HEK293 (cell line): ENCODE results near the gene ARHGAP1.

Experiments used
- CTCF ChIA-PET: fragments of 350-600 bp; formaldehyde crosslinking; extraction: SDS; loops from one replicate; lab custom pipeline; 2021; ENCODE audit warnings: antibody characterized with exemption; lab: Yijun Ruan, JAX
- POLR2A ChIA-PET: fragments of 300-600 bp; formaldehyde crosslinking; extraction: SDS; loops from one replicate; lab custom pipeline; 2020; ENCODE audit warnings: antibody characterized with exemption, inconsistent platforms; lab: Yijun Ruan, JAX
- H3K27ac ChIP-seq: fragments of 200-500 bp; sonication (Bioruptor generic); 2 replicates; pipeline ENCODE4 v1.5.1; 2014; ENCODE audit warnings: low read depth, low read length, control low read depth, inconsistent platforms; ENCODE audit errors: extremely low read depth
- H3K36me3 ChIP-seq, 2 experiments: fragments of 200-500 bp in 1 of 2; sonication (Bioruptor generic) in 1 of 2; 1 replicate in 1 of 2; 2 replicates in 1 of 2; pipeline ENCODE4 v1.5.1; 2014 to 2017; ENCODE audit warnings: inconsistent platforms in 2 of 2, low read length in 2 of 2; ENCODE audit not compliant: control insufficient read depth in 2 of 2, insufficient read depth in 1 of 2
- H3K4me1 ChIP-seq: fragments of 200-500 bp; sonication (Bioruptor generic); 2 replicates; pipeline ENCODE4 v1.5.1; 2014; ENCODE audit warnings: mild to moderate bottlenecking, low read length, inconsistent platforms; ENCODE audit not compliant: control insufficient read depth, insufficient read depth
- H3K4me3 ChIP-seq: 2 replicates; pipeline ENCODE4 v1.5.1; 2011; ENCODE audit warnings: low read depth, mild to moderate bottlenecking, control low read depth, low read length, moderate library complexity
- H3K9me3 ChIP-seq: fragments of 200-500 bp; sonication (Bioruptor generic); 2 replicates; pipeline ENCODE4 v1.5.1; 2014; ENCODE audit warnings: low read depth, low read length, inconsistent platforms; ENCODE audit not compliant: control insufficient read depth, insufficient read depth
- BCL11B ChIP-seq: fragments of 450-650 bp; formaldehyde crosslinking; IDR thresholded peaks from 2 replicates; pipeline ENCODE4 v1.5.1; 2016; ENCODE audit warnings: low read depth, missing biosample characterization, missing genetic modification characterization
- GLI4 ChIP-seq: fragments of 450-650 bp; formaldehyde crosslinking; IDR thresholded peaks from 2 replicates; pipeline ENCODE4 v1.5.1; 2016; ENCODE audit warnings: missing biosample characterization, missing genetic modification characterization
- MEIS1 ChIP-seq: sonication (generic); formaldehyde crosslinking; IDR thresholded peaks from 2 replicates; pipeline ENCODE4 v1.8.1; 2022; ENCODE audit warnings: missing genetic modification reagents, mild to moderate bottlenecking, borderline replicate concordance
- PBX3 ChIP-seq: sonication (generic); formaldehyde crosslinking; IDR thresholded peaks from 2 replicates; pipeline ENCODE4 v1.8.1; 2022; ENCODE audit warnings: mild to moderate bottlenecking, moderate library complexity, missing genetic modification reagents
- PRDM1 ChIP-seq: fragments of 450-650 bp; formaldehyde crosslinking; IDR thresholded peaks from 2 replicates; pipeline ENCODE4; 2016; ENCODE audit warnings: missing biosample characterization, missing genetic modification characterization
- SP7 ChIP-seq: fragments of 450-650 bp; formaldehyde crosslinking; IDR thresholded peaks from 2 replicates; pipeline ENCODE4 v1.5.1; 2016; ENCODE audit warnings: missing biosample characterization, missing genetic modification characterization
- ZBTB20 ChIP-seq: fragments of 450-650 bp; formaldehyde crosslinking; IDR thresholded peaks from 2 replicates; pipeline ENCODE4 v1.5.1; 2016; ENCODE audit warnings: missing biosample characterization, missing genetic modification characterization
- ZBTB49 ChIP-seq: fragments of 450-650 bp; formaldehyde crosslinking; IDR thresholded peaks from 2 replicates; pipeline ENCODE4 v1.5.1; 2016; ENCODE audit warnings: missing biosample characterization, missing genetic modification characterization, low read depth
- ZBTB8A ChIP-seq: fragments of 450-650 bp; formaldehyde crosslinking; IDR thresholded peaks from 2 replicates; pipeline ENCODE4 v1.5.1; 2016; ENCODE audit warnings: missing biosample characterization, missing genetic modification characterization
- ZFHX2 ChIP-seq: fragments of 450-650 bp; formaldehyde crosslinking; conservative IDR thresholded peaks from 2 replicates; pipeline ENCODE4 v1.5.1; 2016; ENCODE audit warnings: missing biosample characterization, missing genetic modification characterization
- ZNF132 ChIP-seq: fragments of 450-650 bp; formaldehyde crosslinking; IDR thresholded peaks from 2 replicates; pipeline ENCODE4 v1.5.1; 2017; ENCODE audit warnings: missing biosample characterization, missing genetic modification characterization, borderline replicate concordance
- ZNF140 ChIP-seq: fragments of 450-650 bp; formaldehyde crosslinking; IDR thresholded peaks from 2 replicates; pipeline ENCODE4 v1.5.1; 2016; ENCODE audit warnings: missing biosample characterization, missing genetic modification characterization
- ZNF157 ChIP-seq: fragments of 450-650 bp; formaldehyde crosslinking; IDR thresholded peaks from 2 replicates; pipeline ENCODE4 v1.5.1; 2016; ENCODE audit warnings: missing biosample characterization, missing genetic modification characterization
- ZNF214 ChIP-seq: fragments of 450-650 bp; formaldehyde crosslinking; IDR thresholded peaks from 2 replicates; pipeline ENCODE4 v1.5.1; 2017; ENCODE audit warnings: missing biosample characterization, mild to moderate bottlenecking, missing genetic modification characterization, borderline replicate concordance
- ZNF221 ChIP-seq: fragments of 450-650 bp; formaldehyde crosslinking; IDR thresholded peaks from 2 replicates; pipeline ENCODE4 v1.5.1; 2017; ENCODE audit warnings: missing biosample characterization, missing genetic modification characterization, borderline replicate concordance
- ZNF394 ChIP-seq: fragments of 450-650 bp; formaldehyde crosslinking; IDR thresholded peaks from 2 replicates; pipeline ENCODE4 v1.5.1; 2016; ENCODE audit warnings: missing biosample characterization, missing genetic modification characterization, mild to moderate bottlenecking, moderate library complexity, borderline replicate concordance
- ZNF513 ChIP-seq: fragments of 450-650 bp; IDR thresholded peaks from 2 replicates; pipeline ENCODE4 v1.5.1; 2018; ENCODE audit warnings: missing biosample characterization, missing genetic modification characterization
- ZNF521 ChIP-seq: fragments of 450-650 bp; formaldehyde crosslinking; IDR thresholded peaks from 2 replicates; pipeline ENCODE4 v1.5.1; 2017; ENCODE audit warnings: missing biosample characterization, mild to moderate bottlenecking, missing genetic modification characterization
- ZNF548 ChIP-seq: fragments of 450-650 bp; formaldehyde crosslinking; IDR thresholded peaks from 2 replicates; pipeline ENCODE4 v1.5.1; 2016; ENCODE audit warnings: missing biosample characterization, missing genetic modification characterization
- ZNF621 ChIP-seq: fragments of 450-650 bp; formaldehyde crosslinking; IDR thresholded peaks from 2 replicates; pipeline ENCODE4 v1.5.1; 2017; ENCODE audit warnings: missing biosample characterization, missing genetic modification characterization
- ZNF626 ChIP-seq: fragments of 450-650 bp; sonication (Bioruptor Pico); formaldehyde crosslinking; IDR thresholded peaks from 2 replicates; pipeline ENCODE4 v1.5.1; 2018; ENCODE audit warnings: missing biosample characterization, missing genetic modification characterization, inconsistent platforms
- ZNF629 ChIP-seq: fragments of 450-650 bp; formaldehyde crosslinking; IDR thresholded peaks from 2 replicates; pipeline ENCODE4 v1.5.1; 2017; ENCODE audit warnings: missing biosample characterization, missing genetic modification characterization
- ZNF660 ChIP-seq: fragments of 450-650 bp; IDR thresholded peaks from 2 replicates; pipeline ENCODE4 v1.5.1; 2018; ENCODE audit warnings: missing biosample characterization, mild to moderate bottlenecking, missing genetic modification characterization
- ZNF664 ChIP-seq: fragments of 450-650 bp; formaldehyde crosslinking; IDR thresholded peaks from 2 replicates; pipeline ENCODE4 v1.5.1; 2016; ENCODE audit warnings: missing biosample characterization, missing genetic modification characterization
- ZSCAN23 ChIP-seq: fragments of 450-650 bp; formaldehyde crosslinking; IDR thresholded peaks from 2 replicates; pipeline ENCODE4 v1.5.1; 2016; ENCODE audit warnings: missing biosample characterization, missing genetic modification characterization

Gene ARHGAP1

GRCh38 chr11:46659908-46660307 lies 40.5 kb downstream of the ARHGAP1 start:
- no peaks in the 10 kb centered on the region for H3K9me3 ChIP-seq
- H3K36me3 ChIP-seq = peaks cover 14 to 79% of the 10 kb centered on the region in 2 experiments
- no peak overlapping the region for H3K27ac ChIP-seq
- no peaks in the 10 kb centered on the region for H3K4me1 ChIP-seq
- H3K4me3 ChIP-seq = no peak overlapping the region
- ChIA-PET CTCF (interaction anchor here (0.8 kb wide), 1 partner anchor 10 kb away, joined by 4 read pairs; no protein-coding TSS in a partner anchor), POLR2A (no interaction called here)
- no peak for TF ChIP-seq ZSCAN23
- 0 out of 2 replicates have a peak, but pooled peaks have one; percentile 29 for TF ChIP-seq PRDM1

- TF ChIP-seq ZNF660 (tag by site-specific recombination) (no peak), SP7 (tag by site-specific recombination) (no peak), ZBTB20 (no peak), ZNF626 (no peak), ZNF394 (tag by site-specific recombination) (no peak), ZNF629 (tag by site-specific recombination) (no peak), PBX3 (CRISPR knock-in tag) (no peak), BCL11B (tag by site-specific recombination) (no peak), ZNF221 (tag by site-specific recombination) (no peak), ZBTB49 (tag by site-specific recombination) (no peak), ZNF548 (no peak)
- TF ChIP-seq, all 188 proteins: peak for 0
- H3K36me3 ChIP-seq = peaks cover 14 to 74% of the 10 kb centered on the region in 2 experiments
- no peaks in the 10 kb centered on the region for H3K4me1 ChIP-seq
- H3K27ac ChIP-seq = no peak overlapping the region
- no peaks in the 10 kb centered on the region for H3K9me3 ChIP-seq
- ChIA-PET POLR2A (interaction anchor here (0.6 kb wide), 1 partner anchor 249 kb away, joined by 3 read pairs; no protein-coding TSS in a partner anchor), CTCF (no interaction called here)
- H3K4me3 ChIP-seq = no peak overlapping the region
Observed at GRCh38 chr11:46658259-46658658, 42.2 kb downstream of the ARHGAP1 start.

- POLR2A ChIA-PET = no interaction called here
- Histone ChIP-seq H3K36me3 (peaks cover 17 to 76% of the 10 kb centered on the region in 2 experiments), H3K4me3 (no peak overlapping the region), H3K27ac (no peak overlapping the region)
- TF ChIP-seq ZFHX2 = no peak
- TF ChIP-seq ZNF214 (tag by site-specific recombination) = no peak
- TF ChIP-seq ZNF621 (tag by site-specific recombination) = no peak
- no peak for TF ChIP-seq GLI4 (tag by site-specific recombination)
- no peak for TF ChIP-seq ZNF132 (tag by site-specific recombination)
- no peak for TF ChIP-seq ZNF157 (tag by site-specific recombination)
- TF ChIP-seq ZNF140 (tag by site-specific recombination) = no peak
- TF ChIP-seq ZNF513 (tag by site-specific recombination) = no peak
- TF ChIP-seq ZNF521 (tag by site-specific recombination) = no peak
- no peak for TF ChIP-seq ZNF664 (tag by site-specific recombination)
- TF ChIP-seq MEIS1 (CRISPR knock-in tag) = no peak
- no peak for TF ChIP-seq ZBTB8A (tag by site-specific recombination)
- TF ChIP-seq, all 188 proteins: peak for 0
- Histone ChIP-seq H3K9me3 (no peaks in the 10 kb centered on the region), H3K4me1 (no peaks in the 10 kb centered on the region)
- CTCF ChIA-PET = interaction anchor here (0.6 to 0.9 kb wide), 2 partner anchors 32 to 1782 kb away, joined by 3 to 4 read pairs; no protein-coding TSS in a partner anchor
Observed at GRCh38 chr11:46657186-46657585, 43.2 kb downstream of the ARHGAP1 start.
